HEK293T (cell line): Measurements from ENCODE around the gene LRRC7.

Experiments used
- ARNT ChIP-seq: fragments of 450-650 bp; IDR thresholded peaks from 2 replicates; pipeline ENCODE4 v1.6.1; 2017; ENCODE audit warnings: mild to moderate bottlenecking
- BHLHE40 ChIP-seq: fragments of 450-650 bp; IDR thresholded peaks from 2 replicates; pipeline ENCODE4 v1.6.1; 2016; ENCODE audit warnings: mild to moderate bottlenecking, moderate library complexity, borderline replicate concordance
- CTBP1 ChIP-seq: fragments of 450-650 bp; IDR thresholded peaks from 2 replicates; pipeline ENCODE4 v1.6.1; 2016; ENCODE audit warnings: borderline replicate concordance
- ELF4 ChIP-seq: fragments of 450-650 bp; IDR thresholded peaks from 2 replicates; pipeline ENCODE4 v1.6.1; 2017; ENCODE audit warnings: antibody characterized with exemption
- FOXA1 ChIP-seq: fragments of 450-650 bp; IDR thresholded peaks from 2 replicates; pipeline ENCODE4 v1.6.1; 2016; ENCODE audit warnings: mild to moderate bottlenecking
- FOXK2 ChIP-seq: fragments of 450-650 bp; IDR thresholded peaks from 2 replicates; pipeline ENCODE4 v1.6.1; 2016; ENCODE audit warnings: mild to moderate bottlenecking
- FOXM1 ChIP-seq: fragments of 450-650 bp; IDR thresholded peaks from 2 replicates; pipeline ENCODE4 v1.6.1; 2017; ENCODE audit warnings: mild to moderate bottlenecking, borderline replicate concordance
- HDGF ChIP-seq: fragments of 450-650 bp; IDR thresholded peaks from 2 replicates; pipeline ENCODE4 v1.6.1; 2017; ENCODE audit warnings: antibody characterized with exemption, borderline replicate concordance
- LEF1 ChIP-seq: fragments of 450-650 bp; IDR thresholded peaks from 2 replicates; pipeline ENCODE4 v1.6.1; 2017; ENCODE audit warnings: mild to moderate bottlenecking, borderline replicate concordance
- PKNOX1 ChIP-seq: fragments of 450-650 bp; IDR thresholded peaks from 2 replicates; pipeline ENCODE4 v1.6.1; 2016
- SP1 ChIP-seq: fragments of 450-650 bp; IDR thresholded peaks from 2 replicates; pipeline ENCODE4 v1.6.1; 2017
- SUZ12 ChIP-seq: fragments of 450-650 bp; IDR thresholded peaks from 2 replicates; pipeline ENCODE4 v1.6.1; 2016; ENCODE audit warnings: mild to moderate bottlenecking
- TARDBP ChIP-seq: fragments of 450-650 bp; IDR thresholded peaks from 2 replicates; pipeline ENCODE4 v1.6.1; 2016

DNA sequence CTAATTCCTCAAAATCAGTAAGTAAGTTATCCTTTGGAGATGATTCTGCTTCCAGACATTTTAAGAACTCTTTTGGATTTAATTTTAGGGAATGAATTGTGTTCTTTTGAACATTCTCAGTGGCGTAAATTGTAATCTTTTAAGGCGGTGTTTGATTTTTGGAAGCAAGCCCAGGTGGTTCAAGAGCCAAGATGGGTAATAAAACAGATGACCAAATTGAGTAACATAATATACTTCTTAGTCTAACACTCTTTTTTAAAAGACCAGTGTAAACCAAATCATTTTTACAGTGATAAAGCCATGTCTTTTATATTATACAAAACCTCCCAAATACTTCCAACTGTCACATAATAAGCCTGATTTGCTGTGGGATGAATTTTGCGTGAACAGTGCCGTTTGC is 503.9 kb downstream of the LRRC7 start:
- no peak for TF ChIP-seq TARDBP
- no peak for TF ChIP-seq CTBP1
- TF ChIP-seq FOXA1, result no peak
- no peak for TF ChIP-seq ARNT
- TF ChIP-seq BHLHE40, result no peak
- no peak for TF ChIP-seq ELF4
- no peak for TF ChIP-seq FOXK2
- TF ChIP-seq SUZ12, result no peak
- TF ChIP-seq SP1, result no peak
- no peak for TF ChIP-seq PKNOX1
- no peak for TF ChIP-seq FOXM1
- no peak for TF ChIP-seq LEF1
- no peak for TF ChIP-seq HDGF
